IPS-18c (cell line): ENCODE measurements around the gene VEGFB.

ENCODE experiments used
- H3K4me3 ChIP-seq: 2 replicates; pipeline ENCODE4 v1.7.0; 2013; ENCODE audit warnings: low read depth, mild to moderate bottlenecking, low read length, moderate library complexity; ENCODE audit not compliant: insufficient read depth
- H3K9me3 ChIP-seq: one replicate; pipeline ENCODE4 v1.6.1; 2013; ENCODE audit warnings: mild to moderate bottlenecking, low read length, moderate library complexity; ENCODE audit not compliant: control insufficient read depth, insufficient read depth

The VEGFB gene

GRCh38 chr11:64250415-64251015, 16.1 kb downstream of the VEGFB start:
- peak overlapping the region; percentile 51 for H3K4me3 ChIP-seq
- no peaks in the 10 kb centered on the region for H3K9me3 ChIP-seq

DNA sequence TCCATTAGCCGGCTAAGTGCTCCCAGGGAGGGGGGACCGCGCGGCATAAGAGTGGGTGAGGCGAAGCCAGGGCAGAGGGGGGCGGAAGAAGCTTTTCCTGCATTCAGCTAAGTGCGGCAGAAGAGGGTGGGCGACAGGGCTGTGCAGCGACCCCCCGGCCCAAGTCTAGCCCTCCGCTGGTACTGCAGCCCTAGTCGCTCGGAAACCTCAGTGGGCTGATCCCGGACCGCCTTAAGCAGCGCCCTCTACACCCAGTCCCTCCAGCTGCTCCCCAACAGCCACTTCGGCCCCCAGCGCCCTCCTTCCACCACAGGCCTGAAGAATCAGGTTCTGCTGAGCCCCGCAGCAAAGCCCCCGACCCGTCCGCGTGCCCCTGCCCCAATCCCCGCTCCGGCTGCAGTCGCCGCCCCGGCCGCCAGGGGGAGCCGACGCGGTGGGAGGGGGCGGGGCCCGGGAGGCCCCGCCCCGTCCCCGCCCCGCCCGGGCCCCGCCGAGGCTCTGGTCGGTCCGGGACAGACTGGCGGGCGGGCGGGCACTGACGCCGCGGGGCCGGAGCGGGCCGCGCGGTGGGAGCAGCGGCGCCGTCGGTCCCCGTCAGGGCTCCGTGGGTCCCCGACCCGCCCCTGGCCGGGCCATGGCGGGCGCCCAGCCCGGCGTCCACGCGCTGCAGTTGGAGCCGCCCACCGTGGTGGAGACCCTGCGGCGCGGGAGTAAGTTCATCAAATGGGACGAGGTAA, 16.8 kb downstream of the VEGFB start, which contains the start of gene PLCB3:
Gene PLCB3 (plus strand): TSS at position 515 of the 737 bp plus-strand sequence. CDS start 120 bp downstream, at position 635.
- Histone ChIP-seq H3K4me3 (peak within 1 kb of the TSS; percentile 87), H3K9me3 (no peaks in the 10 kb centered on the region)

GRCh38 chr11:64251753-64252002, 17.3 kb downstream of the VEGFB start:
- peak overlapping the region; percentile 87 for H3K4me3 ChIP-seq
- H3K9me3 ChIP-seq: no peaks in the 10 kb centered on the region

GRCh38 chr11:64252003-64252872, 17.9 kb downstream of the VEGFB start:
- no peaks in the 10 kb centered on the region for H3K9me3 ChIP-seq
- peak overlapping the region; percentile 87 for H3K4me3 ChIP-seq

GRCh38 chr11:64253043-64253442, 18.7 kb downstream of the VEGFB start:
- Histone ChIP-seq H3K4me3 (peak overlapping the region; percentile 28; the same call in 1 of the 2 replicates), H3K9me3 (no peaks in the 10 kb centered on the region)

GRCh38 chr11:64253481-64253880, 19.1 kb downstream of the VEGFB start:
- Histone ChIP-seq H3K9me3 (no peaks in the 10 kb centered on the region), H3K4me3 (no peak overlapping the region)

- H3K9me3 ChIP-seq: no peaks in the 10 kb centered on the region
- no peak overlapping the region for H3K4me3 ChIP-seq
These were observed 19.9 kb downstream of the VEGFB start for GRCh38 chr11:64254326-64254725.

GRCh38 chr11:64255135-64256128, 21.0 kb downstream of the VEGFB start:
- no peak overlapping the region for H3K4me3 ChIP-seq
- H3K9me3 ChIP-seq: no peaks in the 10 kb centered on the region

GRCh38 chr11:64256300-64256699, 21.9 kb downstream of the VEGFB start:
- H3K9me3 ChIP-seq: no peaks in the 10 kb centered on the region
- no peak overlapping the region for H3K4me3 ChIP-seq

GRCh38 chr11:64258356-64258755, 24.0 kb downstream of the VEGFB start:
- no peak overlapping the region for H3K4me3 ChIP-seq
- no peaks in the 10 kb centered on the region for H3K9me3 ChIP-seq

- no peaks in the 10 kb centered on the region for H3K9me3 ChIP-seq
These were observed 24.7 kb downstream of the VEGFB start for GRCh38 chr11:64258946-64259532.

GRCh38 chr11:64259533-64260067, 25.2 kb downstream of the VEGFB start:
- Histone ChIP-seq H3K4me3 (no peak overlapping the region), H3K9me3 (no peaks in the 10 kb centered on the region)

More at GRCh38 chr11:64258946-64259532, 24.7 kb downstream of the VEGFB start:
- no peak overlapping the region for H3K4me3 ChIP-seq

GRCh38 chr11:64260147-64260708, 25.8 kb downstream of the VEGFB start:
- no peaks in the 10 kb centered on the region for H3K9me3 ChIP-seq
- H3K4me3 ChIP-seq: no peak overlapping the region

DNA sequence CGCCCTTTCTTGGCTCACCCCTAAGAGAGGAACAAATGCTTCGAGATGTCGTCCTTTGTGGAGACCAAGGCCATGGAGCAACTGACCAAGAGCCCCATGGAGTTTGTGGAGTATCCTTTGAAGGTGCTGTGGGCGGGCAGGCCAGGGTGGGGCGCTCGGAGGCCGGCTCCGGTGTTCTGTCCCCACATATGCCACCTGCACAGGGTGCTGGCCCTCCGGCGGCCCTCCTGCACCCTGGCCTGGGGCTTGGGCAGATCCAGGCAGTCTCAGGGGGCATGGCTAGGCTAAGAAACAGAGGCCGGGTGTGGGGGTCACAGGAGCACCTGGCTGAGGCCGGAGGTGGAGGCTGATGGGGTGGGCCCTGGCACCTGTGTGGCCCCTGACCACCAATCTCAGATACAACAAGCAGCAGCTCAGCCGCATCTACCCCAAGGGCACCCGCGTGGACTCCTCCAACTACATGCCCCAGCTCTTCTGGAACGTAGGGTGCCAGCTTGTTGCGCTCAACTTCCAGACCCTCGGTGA, 27.2 kb downstream of the VEGFB start:
- H3K9me3 ChIP-seq: no peaks in the 10 kb centered on the region

GRCh38 chr11:64262271-64263002, 28.1 kb downstream of the VEGFB start:
- Histone ChIP-seq H3K4me3 (no peak overlapping the region), H3K9me3 (no peaks in the 10 kb centered on the region)

More for the DNA sequence above, 27.2 kb downstream of the VEGFB start:
- H3K4me3 ChIP-seq: no peak overlapping the region
